LNCAP (cell line): ENCODE results near the gene ZFP57.

Experiments
- TF ChIP-seq, protein P1 (sequence below): fragments of 450-650 bp; IDR thresholded peaks from 2 replicates; pipeline ENCODE4 v1.5.1; 2017; ENCODE audit warnings: mild to moderate bottlenecking

The ZFP57 gene

DNA sequence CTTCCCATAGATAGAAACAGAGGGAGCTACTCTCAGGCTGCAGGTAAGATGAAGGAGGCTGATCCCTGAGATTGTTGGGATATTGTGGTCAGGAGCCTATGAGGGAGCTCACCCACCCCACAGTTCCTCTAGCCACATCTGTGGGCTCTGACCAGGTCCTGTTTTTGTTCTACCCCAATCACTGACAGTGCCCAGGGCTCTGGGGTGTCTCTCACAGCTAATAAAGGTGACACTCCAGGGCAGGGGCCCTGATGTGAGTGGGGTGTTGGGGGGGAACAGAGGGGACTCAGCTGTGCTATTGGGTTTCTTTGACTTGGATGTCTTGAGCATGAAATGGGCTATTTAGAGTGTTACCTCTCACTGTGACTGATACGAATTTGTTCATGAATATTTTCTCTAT is 45.0 kb upstream of the ZFP57 start:
- TF ChIP-seq, protein P1, sequence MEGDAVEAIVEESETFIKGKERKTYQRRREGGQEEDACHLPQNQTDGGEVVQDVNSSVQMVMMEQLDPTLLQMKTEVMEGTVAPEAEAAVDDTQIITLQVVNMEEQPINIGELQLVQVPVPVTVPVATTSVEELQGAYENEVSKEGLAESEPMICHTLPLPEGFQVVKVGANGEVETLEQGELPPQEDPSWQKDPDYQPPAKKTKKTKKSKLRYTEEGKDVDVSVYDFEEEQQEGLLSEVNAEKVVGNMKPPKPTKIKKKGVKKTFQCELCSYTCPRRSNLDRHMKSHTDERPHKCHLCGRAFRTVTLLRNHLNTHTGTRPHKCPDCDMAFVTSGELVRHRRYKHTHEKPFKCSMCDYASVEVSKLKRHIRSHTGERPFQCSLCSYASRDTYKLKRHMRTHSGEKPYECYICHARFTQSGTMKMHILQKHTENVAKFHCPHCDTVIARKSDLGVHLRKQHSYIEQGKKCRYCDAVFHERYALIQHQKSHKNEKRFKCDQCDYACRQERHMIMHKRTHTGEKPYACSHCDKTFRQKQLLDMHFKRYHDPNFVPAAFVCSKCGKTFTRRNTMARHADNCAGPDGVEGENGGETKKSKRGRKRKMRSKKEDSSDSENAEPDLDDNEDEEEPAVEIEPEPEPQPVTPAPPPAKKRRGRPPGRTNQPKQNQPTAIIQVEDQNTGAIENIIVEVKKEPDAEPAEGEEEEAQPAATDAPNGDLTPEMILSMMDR = no peak

DNA sequence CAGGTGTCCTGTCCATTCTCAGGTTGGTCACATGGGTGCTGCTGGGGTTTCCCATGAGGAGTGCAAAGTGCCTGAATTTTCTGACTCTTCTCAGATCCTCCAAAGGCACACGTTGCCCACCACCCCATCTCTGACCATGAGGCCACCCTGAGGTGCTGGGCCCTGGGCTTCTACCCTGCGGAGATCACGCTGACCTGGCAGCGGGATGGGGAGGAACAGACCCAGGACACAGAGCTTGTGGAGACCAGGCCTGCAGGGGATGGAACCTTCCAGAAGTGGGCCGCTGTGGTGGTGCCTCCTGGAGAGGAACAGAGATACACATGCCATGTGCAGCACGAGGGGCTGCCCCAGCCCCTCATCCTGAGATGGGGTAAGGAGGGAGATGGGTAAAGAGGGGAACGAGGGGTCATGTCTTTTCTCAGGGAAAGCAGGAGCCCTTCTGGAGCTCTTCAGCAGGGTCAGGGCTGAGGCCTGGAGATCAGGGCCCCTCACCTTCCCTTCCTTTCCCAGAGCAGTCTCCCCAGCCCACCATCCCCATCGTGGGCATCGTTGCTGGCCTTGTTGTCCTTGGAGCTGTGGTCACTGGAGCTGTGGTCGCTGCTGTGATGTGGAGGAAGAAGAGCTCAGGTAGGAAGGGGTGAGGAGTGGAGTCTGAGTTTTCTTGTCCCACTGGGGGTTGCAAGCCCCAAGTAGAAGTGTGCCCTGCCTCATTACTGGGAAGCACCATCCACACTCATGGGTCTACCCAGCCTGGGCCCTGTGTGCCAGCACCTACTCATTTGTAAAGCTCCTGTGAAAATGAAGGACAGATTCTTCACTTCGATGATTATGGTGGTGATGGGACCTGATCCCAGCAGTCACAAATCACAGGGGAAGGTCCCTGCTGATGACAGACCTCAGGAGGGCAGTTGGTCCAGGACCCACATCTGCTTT is 44.3 kb upstream of the ZFP57 start:
- TF ChIP-seq, protein P1 = no peak

DNA sequence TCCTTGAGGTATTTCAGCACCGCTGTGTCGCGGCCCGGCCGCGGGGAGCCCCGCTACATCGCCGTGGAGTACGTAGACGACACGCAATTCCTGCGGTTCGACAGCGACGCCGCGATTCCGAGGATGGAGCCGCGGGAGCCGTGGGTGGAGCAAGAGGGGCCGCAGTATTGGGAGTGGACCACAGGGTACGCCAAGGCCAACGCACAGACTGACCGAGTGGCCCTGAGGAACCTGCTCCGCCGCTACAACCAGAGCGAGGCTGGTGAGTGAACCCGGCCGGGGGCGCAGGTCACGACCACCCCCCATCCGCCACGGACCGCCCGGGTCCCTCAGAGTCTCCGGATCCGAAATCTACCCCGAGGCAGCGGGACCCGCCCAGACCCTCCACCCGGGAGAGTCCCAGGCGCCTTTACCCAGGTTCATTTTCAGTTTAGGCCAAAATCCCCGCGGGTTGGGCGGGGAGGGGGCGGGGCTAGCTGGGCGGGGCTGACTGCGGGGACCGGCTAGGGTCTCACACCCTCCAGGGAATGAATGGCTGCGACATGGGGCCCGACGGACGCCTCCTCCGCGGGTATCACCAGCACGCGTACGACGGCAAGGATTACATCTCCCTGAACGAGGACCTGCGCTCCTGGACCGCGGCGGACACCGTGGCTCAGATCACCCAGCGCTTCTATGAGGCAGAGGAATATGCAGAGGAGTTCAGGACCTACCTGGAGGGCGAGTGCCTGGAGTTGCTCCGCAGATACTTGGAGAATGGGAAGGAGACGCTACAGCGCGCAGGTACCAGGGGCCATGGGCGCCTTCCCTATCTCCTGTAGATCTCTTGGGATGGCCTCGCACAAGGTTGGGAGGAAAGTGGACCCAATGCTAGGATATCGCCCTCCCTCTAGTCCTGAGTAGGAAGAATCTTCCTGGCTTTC is 43.0 kb upstream of the ZFP57 start:
- TF ChIP-seq, protein P1 = no peak

DNA sequence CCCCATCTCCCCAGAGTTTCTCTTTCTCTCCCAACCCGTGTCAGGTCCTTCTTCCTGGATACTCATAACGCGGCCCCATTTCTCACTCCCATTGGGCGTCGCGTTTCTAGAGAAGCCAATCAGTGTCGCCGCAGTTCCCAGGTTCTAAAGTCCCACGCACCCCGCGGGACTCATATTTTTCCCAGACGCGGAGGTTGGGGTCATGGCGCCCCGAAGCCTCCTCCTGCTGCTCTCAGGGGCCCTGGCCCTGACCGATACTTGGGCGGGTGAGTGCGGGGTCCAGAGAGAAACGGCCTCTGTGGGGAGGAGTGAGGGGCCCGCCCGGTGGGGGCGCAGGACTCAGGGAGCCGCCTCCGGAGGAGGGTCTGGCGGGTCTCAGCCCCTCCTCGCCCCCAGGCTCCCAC is 42.3 kb upstream of the ZFP57 start, which contains the start of gene HLA-F:
TSS of gene HLA-F (plus strand) at position 173 of the 404 bp plus-strand sequence. CDS start at position 203, 30 bp downstream.
- TF ChIP-seq, protein P1 = no peak

DNA sequence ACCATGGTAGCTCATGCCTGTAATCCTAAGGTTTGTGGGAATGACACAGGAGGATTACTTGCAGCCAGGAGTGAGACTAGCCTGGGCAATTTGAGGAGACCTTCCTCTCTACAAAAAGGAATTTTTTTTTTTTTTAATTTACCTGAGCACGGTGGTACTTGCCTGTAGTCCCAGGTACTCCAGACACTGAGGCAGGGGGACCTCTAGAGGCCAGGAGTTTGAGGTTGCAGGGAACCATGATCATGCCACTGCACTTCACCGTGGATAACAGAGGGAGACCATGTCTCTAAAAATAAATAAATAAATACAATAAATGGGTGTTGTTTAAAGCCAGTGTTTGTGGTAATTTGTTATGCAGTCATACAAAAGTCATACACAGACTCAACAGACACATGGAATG is 39.9 kb upstream of the ZFP57 start:
- TF ChIP-seq, protein P1 = no peak

DNA sequence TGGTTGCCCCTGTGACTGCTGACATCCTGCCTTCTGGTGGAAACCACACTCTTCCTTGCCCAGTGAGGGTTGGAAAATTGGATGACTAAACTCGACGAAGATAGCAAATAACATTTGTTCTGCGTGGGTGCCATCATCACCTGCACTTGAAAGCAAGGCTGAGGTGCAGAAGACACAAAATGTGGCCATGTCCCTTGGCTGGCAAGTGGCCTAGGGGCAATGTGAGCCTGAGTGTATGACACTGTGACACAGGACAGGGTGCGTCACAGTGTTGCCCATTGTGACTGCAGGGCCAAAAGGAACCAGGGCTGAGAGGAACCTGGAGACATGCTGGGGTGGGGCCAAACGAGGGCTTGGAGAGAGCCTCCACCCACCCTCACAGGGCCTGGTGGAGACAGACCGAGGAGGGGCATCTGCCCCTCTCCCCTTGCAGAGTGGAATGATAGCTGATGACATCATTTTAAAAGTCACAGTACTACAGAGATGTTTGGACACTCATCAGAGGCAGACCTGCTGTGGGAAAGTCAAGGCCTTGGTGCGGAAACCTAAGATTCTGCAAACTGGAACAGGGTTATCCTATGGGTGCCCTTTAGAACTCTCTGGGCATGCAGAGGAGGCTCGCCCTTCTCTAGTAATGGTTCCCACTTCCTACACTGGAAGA is 29.5 kb upstream of the ZFP57 start:
- TF ChIP-seq, protein P1 = no peak

DNA sequence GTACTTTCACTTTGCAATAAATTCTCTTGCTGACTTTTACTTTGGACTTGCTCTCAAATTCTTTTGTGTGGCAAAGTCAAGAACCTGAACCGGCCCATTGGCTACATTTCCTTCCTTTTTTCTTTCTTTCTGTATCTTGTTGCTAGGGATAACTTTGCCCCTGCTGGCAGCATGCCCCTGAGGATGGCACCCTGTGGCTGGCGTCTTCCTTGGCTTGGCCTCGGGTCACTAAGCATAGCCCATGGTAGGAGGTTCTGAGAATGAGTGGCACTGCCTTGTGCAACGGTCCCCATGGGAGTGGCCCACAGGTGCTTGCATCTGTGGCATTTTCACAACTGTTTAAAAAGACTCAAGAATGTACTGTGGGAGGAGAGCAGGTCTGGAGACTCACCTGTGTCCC is 28.2 kb upstream of the ZFP57 start:
- TF ChIP-seq, protein P1 = no peak
